Nephron progenitor cell (in vitro differentiated cells): Measurements from ENCODE around the gene CCND3.

Experiments
- DNase-seq: peaks from one replicate; pipeline ENCODE4 v3.0.0; 2021
- H3K27ac Mint-ChIP-seq: 2 replicates; pipeline ENCODE4 v1.8.0; 2021; ENCODE audit warnings: mild to moderate bottlenecking, moderate library complexity, mixed read lengths
- H3K27me3 Mint-ChIP-seq: 2 replicates; pipeline ENCODE4 v1.8.0; 2021; ENCODE audit warnings: mild to moderate bottlenecking, low read depth, mixed read lengths; ENCODE audit not compliant: poor library complexity
- H3K36me3 Mint-ChIP-seq: 2 replicates; pipeline ENCODE4 v1.8.0; 2021; ENCODE audit warnings: low read depth, mixed read lengths
- H3K4me1 Mint-ChIP-seq: 2 replicates; pipeline ENCODE4 v1.8.0; 2021; ENCODE audit warnings: mixed read lengths
- H3K4me3 Mint-ChIP-seq: 2 replicates; pipeline ENCODE4 v1.8.0; 2021; ENCODE audit warnings: mild to moderate bottlenecking, moderate library complexity, mixed read lengths
- H3K9me3 Mint-ChIP-seq: 2 replicates; pipeline ENCODE4 v1.8.0; 2021; ENCODE audit warnings: mild to moderate bottlenecking, moderate library complexity, mixed read lengths
- TF ChIP-seq, protein P1 (sequence below): fragments of 200-600 bp; sonication (generic); IDR thresholded peaks from 2 replicates; pipeline ENCODE4 v1.5.0; 2021; ENCODE audit warnings: antibody characterized with exemption

CCND3 gene

DNA sequence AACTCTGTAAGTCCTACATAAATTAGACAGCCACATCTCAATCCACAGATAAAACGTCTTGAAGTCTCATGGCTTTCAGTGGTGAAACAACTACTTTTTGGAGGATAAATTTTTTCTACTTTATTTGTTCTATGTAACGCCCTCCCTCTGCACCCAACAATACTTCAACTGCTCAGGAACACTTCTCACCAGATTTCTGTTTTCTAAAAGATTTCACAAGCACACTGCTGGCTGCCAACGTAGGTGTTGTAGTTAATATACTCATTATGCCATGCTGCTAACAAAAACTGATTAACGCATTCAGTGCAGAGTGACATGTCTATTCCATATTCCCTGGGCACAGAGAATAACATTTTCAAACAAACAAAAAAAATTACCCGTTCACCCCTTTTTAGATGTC lies 56.7 kb downstream of the CCND3 start:
- Mint-ChIP-seq H3K27me3 (no peaks in the 10 kb centered on the region), H3K36me3 (peaks cover 28% of the 10 kb centered on the region), H3K4me1 (peaks cover 8% of the 10 kb centered on the region), H3K27ac (no peak overlapping the region), H3K9me3 (no peaks in the 10 kb centered on the region), H3K4me3 (no peak overlapping the region)
- no peak for DNase-seq
- TF ChIP-seq, protein P1, sequence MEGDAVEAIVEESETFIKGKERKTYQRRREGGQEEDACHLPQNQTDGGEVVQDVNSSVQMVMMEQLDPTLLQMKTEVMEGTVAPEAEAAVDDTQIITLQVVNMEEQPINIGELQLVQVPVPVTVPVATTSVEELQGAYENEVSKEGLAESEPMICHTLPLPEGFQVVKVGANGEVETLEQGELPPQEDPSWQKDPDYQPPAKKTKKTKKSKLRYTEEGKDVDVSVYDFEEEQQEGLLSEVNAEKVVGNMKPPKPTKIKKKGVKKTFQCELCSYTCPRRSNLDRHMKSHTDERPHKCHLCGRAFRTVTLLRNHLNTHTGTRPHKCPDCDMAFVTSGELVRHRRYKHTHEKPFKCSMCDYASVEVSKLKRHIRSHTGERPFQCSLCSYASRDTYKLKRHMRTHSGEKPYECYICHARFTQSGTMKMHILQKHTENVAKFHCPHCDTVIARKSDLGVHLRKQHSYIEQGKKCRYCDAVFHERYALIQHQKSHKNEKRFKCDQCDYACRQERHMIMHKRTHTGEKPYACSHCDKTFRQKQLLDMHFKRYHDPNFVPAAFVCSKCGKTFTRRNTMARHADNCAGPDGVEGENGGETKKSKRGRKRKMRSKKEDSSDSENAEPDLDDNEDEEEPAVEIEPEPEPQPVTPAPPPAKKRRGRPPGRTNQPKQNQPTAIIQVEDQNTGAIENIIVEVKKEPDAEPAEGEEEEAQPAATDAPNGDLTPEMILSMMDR, result no peak
